HG03060 (cell line): ENCODE measurements around the gene SLC25A11.
"Not testable (repeated sequence)": the region's sequence is repeated elsewhere in the genome, so short reads cannot be mapped to it uniquely, and the experiment has no call there.

Source experiments
- ATAC-seq: cut with Tn5 transposase; IDR thresholded peaks from one replicate; pipeline ENCODE4 v1.9.1; 2021; ENCODE audit warnings: low read depth, moderate number of reproducible peaks; ENCODE audit not compliant: unreplicated experiment

Gene SLC25A11

GRCh38 chr17:4945944-4946280 is 6.1 kb upstream of the SLC25A11 start:
- ATAC-seq, result no peak

- no peak for ATAC-seq
Observed at GRCh38 chr17:4945176-4945943, 5.5 kb upstream of the SLC25A11 start.

DNA sequence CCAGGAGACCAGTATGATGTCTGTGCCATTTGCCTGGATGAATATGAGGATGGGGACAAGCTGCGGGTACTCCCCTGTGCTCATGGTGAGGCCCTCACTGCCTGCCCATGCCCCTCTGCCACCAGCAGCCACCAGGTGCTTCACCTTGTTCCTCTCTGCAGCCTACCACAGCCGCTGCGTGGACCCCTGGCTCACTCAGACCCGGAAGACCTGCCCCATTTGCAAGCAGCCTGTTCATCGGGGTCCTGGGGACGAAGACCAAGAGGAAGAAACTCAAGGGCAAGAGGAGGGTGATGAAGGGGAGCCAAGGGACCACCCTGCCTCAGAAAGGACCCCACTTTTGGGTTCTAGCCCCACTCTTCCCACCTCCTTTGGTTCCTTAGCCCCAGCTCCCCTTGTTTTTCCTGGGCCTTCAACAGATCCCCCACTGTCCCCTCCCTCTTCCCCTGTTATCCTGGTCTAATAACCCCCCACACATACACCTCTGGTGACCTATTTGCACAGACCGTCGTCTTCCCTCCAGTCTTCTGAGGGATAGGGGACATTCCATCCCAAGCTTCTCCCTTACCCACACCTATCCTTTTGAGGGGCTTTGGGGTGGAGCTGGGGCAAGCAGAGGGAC is 4.8 kb upstream of the SLC25A11 start:
- ATAC-seq, result no peak

GRCh38 chr17:4944163-4944553 is 4.3 kb upstream of the SLC25A11 start:
- ATAC-seq, result no peak

DNA sequence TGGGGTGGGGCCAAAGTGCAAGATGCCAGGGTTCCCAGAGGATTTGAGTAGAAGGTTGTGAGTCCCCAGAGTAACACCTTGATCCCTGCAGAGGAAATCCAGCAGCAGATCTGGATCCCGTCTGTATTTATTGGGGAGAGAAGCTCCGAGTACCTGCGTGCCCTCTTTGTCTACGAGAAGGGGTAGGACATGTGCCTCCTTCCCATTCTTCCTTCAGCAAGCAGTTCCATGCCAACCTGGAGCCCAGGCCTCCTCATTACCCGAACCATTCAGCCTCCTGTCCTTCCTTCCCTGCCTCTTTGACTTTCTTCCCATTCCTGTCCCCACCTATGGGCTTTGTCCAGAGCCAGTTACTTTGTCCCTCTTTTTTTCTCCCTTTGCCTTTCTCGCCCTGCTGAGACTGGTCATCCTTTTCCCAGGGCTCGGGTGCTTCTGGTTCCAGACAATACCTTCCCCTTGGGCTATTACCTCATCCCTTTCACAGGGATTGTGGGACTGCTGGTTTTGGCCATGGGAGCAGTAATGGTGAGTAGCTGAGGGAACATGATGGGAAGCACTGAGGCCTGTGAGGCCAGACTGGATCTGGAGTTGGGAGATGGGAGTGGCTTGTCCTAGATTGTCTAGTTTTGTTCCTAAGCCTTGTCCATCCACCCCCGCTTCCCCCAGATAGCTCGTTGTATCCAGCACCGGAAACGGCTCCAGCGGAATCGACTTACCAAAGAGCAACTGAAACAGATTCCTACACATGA is 3.1 kb upstream of the SLC25A11 start:
- ATAC-seq, result no peak

- no peak for ATAC-seq
Observed at GRCh38 chr17:4941319-4941610, 1.4 kb upstream of the SLC25A11 start.

- ATAC-seq, result no peak
Observed at GRCh38 chr17:4940555-4941318, 891 bp upstream of the SLC25A11 start.

GRCh38 chr17:4939546-4939795 is 375 bp downstream of the SLC25A11 start:
- ATAC-seq, result no peak

DNA sequence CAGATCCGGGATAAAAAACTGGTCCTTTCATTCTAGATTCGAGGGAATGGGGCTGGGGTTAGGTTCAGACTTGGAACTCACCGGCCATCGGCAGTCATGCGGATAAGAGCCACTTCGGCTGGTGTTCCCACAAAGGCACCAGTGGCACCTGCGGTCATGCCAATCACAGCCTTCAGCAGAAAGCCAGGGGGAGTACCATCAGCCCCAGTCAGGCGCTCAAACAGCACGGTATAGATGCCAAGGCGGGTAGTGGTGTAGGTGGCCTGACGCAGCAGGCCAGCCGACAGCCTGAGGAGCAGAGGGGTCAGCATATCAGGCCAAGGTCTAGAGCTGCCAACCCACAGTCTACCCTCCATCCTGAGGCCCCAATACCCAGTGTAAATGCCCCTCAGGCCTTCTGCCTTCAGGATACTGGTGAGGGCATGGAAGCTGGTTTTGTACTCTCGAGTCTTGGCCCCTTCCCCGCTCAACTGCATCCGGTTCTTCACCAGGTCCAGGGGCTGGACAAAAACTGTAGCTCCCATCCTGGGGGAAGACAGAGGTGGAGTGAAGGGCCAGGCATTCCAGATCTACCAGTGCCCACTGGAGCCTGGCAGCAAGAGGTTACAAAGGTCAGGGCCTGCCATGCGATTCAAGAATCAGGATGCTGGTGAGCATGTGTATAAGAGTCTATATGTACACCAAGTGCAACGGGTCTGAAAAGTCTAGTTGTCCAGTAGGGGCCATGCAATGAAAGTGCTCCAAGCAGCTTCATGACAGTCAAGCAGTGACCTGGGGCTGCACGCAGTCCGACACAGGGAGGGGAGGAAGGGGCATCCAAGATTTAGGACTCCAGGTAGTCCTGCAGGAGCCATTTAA is 929 bp downstream of the SLC25A11 start:
- ATAC-seq, result no peak

DNA sequence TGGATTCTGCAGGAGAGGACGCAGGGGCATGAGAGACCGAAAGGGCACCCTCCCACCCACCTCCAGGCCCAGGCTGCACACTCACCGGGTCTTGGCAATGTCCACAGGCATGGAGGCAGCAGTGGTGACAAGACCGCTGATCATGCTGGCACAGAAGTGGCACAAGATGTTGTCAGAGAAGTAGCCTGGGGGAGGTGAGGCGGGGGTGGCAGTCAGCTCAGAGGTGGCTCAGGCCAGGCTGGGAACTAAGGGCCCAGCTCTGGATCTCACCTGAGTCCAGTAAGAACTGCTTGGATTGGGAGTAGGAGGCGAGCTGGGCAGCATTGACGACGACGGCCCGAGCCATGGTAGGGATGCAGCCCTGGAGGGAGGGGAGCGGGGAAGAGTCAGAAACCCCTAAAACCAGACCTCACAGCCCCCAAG is 1.8 kb downstream of the SLC25A11 start:
- ATAC-seq, result no peak

GRCh38 chr17:4937553-4937952 is 2.3 kb downstream of the SLC25A11 start:
- ATAC-seq, result no peak

DNA sequence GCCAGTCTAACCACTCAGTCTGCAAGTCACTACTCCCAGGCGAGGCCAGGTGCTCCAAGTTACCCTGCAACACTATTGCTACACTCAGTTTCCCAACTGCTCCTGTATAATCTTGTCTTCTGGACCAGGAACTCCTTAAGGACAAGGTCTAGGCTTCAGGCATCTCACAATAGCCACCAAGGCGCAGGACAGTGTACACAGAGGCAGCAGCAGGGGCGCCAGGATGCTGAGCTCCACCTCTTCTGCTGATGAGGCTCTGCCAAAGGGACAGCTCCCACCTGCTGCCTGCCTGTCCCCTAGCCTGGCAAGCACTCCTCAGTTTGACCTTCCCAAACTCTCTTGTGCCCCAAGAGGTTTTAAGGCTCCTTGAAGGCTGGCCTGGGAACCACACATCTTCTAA is 3.4 kb downstream of the SLC25A11 start:
- no peak for ATAC-seq

- ATAC-seq, result no peak
Observed at GRCh38 chr17:4935650-4936049, 4.2 kb downstream of the SLC25A11 start.

DNA sequence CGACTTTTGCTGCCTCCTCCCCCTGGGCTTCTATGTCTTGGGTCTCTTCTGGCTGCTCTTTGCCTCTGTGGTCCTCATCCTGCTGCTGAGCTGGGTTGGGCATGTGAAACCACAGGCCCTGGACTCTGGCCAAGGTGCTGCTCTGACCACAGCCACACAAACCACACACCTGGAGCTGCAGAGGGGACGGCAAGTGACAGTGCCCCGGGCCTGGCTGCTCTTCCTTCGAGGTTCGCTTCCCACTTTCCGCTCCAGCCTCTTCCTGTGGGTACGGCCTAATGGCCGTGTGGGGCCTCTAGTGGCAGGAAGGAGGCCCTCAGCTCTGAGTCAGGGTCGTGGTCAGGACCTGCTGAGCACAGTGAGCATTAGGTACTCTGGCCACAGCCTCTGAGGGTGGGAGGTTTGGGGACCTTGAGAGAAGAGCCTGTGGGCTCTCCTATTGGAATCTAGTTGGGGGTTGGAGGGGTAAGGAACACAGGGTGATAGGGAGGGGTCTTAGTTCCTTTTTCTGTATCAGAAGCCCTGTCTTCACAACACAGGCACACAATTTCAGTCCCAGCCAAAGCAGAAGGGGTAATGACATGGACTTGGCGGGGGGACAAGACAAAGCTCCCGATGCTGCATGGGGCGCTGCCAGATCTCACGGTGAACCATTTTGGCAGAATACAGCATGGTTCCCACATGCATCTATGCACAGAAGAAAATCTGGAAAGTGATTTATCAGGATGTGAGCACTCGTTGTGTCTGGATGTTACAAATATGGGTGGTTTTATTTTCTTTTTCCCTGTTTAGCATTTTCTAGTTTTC is 5.5 kb downstream of the SLC25A11 start:
- no peak for ATAC-seq

GRCh38 chr17:4933646-4934045 is 6.2 kb downstream of the SLC25A11 start:
- no peak for ATAC-seq

DNA sequence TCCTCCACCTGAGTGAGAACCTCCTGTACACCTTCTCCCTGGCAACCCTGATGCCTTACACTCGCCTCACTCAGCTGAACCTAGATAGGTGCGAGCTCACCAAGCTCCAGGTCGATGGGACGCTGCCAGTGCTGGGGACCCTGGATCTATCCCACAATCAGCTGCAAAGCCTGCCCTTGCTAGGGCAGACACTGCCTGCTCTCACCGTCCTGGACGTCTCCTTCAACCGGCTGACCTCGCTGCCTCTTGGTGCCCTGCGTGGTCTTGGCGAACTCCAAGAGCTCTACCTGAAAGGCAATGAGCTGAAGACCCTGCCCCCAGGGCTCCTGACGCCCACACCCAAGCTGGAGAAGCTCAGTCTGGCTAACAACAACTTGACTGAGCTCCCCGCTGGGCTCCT is 7.1 kb downstream of the SLC25A11 start:
- no peak for ATAC-seq

- ATAC-seq, result no peak
Observed at GRCh38 chr17:4931963-4932362, 7.9 kb downstream of the SLC25A11 start, which contains the start of gene GP1BA. GP1BA (plus strand) TSS chr17:4932277; CDS start chr17:4932605, 328 bp downstream.

DNA sequence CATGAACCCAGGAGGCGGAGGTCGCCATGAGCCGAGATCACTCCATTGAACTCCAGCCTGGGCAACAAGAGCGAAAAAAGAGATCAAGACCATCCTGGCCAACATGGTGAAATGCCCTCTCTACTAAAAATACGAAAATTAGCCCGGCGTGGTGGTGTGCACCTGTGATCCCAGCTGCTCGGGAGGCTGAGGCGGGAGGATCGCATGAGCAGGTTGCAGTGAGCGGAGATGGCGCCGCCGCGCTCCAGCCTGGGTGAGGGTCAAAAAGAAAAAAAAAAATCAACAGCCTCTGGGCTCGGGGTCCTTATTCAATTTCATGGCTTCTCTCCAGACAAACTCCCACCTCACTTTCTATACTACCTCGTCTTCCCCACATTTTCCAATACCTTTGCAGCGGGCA is 11.0 kb downstream of the SLC25A11 start:
- ATAC-seq, result no peak

DNA sequence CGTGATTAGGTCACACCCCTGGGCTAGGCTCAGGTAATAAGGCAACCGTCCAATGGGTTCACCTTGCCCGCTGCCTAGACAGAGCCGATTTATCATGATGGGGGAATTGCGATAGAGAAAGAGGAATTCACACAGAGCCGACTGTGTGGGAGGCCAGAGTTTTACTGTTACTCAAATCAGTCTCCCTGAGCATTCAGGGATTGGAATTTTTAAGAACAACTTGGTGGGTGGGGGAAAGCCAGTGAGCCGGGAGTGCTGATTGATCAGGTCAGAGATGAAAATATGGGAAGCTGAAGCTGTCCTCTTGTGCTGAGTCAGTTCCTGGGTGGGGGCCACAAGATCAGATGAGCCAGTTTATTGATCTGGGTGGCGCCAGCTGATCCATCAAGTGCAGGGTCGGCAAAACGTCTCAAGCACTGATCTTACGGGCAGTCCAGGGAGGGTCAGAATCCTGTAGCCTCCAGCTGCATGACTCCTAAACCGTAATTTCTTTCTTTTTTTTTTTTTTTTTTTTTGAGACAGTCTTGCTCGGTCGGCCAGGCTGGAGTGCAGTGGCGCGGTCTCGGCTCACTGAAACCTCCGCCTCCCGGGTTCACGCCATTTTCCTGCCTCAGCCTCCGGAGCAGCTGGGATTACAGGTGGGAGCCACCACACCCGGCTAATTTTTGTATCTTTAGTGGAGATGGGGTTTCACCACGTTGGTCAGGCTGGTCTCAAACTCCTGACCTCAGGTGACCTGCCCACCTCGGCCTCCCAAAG is 13.1 kb downstream of the SLC25A11 start:
- not testable (repeated sequence) for ATAC-seq
